Body of pancreas (tissue), 4 donors: ENCODE data around the gene AOAH.

Source experiments
- CTCF ChIP-seq, 7 experiments: fragments of 450-650 bp in 4 of 7; fragments of 200-600 bp in 3 of 7; sonication (generic) in 3 of 7; IDR thresholded peaks; one replicate each; pipeline ENCODE4 v1.5.1; 2016 to 2019; ENCODE audit warnings: antibody characterized with exemption in 7 of 7
- POLR2A ChIP-seq, 3 donors: fragments of 450-650 bp; IDR thresholded peaks; one replicate each; pipeline ENCODE4 v1.6.1; 2016; ENCODE audit warnings: antibody characterized with exemption in 3 of 3, mild to moderate bottlenecking in 2 of 3

- TF ChIP-seq CTCF (IDR thresholded peaks at IDR 0.05) (no peak), POLR2A (IDR thresholded peaks at IDR 0.05) (no peak)
Observed at GRCh38 chr7:36653663-36654355, 70.5 kb downstream of the AOAH start.
